ENCODE data around the gene UGT1A3. TPM values are rescaled to one million over a fixed set of nuclear protein-coding genes. Genes with fewer than 3 reads are reported as not detected.

UGT1A3 gene
- total RNA-seq, 4 donors from 2014 or later, result 2.8 to 7.6 (median 3.4) TPM

- no peaks in the 10 kb centered on the region for H3K9me3 ChIP-seq
- H3K4me3 ChIP-seq, result no peak overlapping the region
- no peak overlapping the region for H3K27ac ChIP-seq
- TF ChIP-seq POLR2A (IDR thresholded peaks at IDR 0.05), result no peak
- no peak for TF ChIP-seq CTCF (IDR thresholded peaks at IDR 0.05)
- 84 to 88% methylated on average over 3 to 10 of the region's 21 CpGs for WGBS, 2 donors
- no peaks in the 10 kb centered on the region for H3K36me3 ChIP-seq
- no peak for DNase-seq
- no peaks in the 10 kb centered on the region for H3K27me3 ChIP-seq
- H3K4me1 ChIP-seq, result no peaks in the 10 kb centered on the region
- intact Hi-C loops (cut with DNase I), result no loop called here
Measured at GRCh38 chr2:233822101-233822771, 93.4 kb downstream of the UGT1A3 start.

Other genes starting within 250 kb of the UGT1A3 start
- 10 to 100 TPM; 18.7 to 32.8 (median 23.0) TPM for gene USP40, start 162.3 kb upstream of the UGT1A3 start, total RNA-seq
- 1 to 10 TPM in 2 of 4 donors, under 1 TPM in 2; 0.13 to 1.7 (median 0.84) TPM for gene UGT1A8, start 111.4 kb upstream of the UGT1A3 start, total RNA-seq
- 10 to 100 TPM; 12.4 to 45.0 (median 23.9) TPM for gene UGT1A10, start 92.6 kb upstream of the UGT1A3 start, total RNA-seq
- gene UGT1A9, start 57.1 kb upstream of the UGT1A3 start, total RNA-seq, result 1 to 10 TPM in 2 of 4 donors, under 1 TPM in 2; 0.49 to 1.7 (median 1.2) TPM
- 100 to 1,000 TPM in 1 of 4 donors, 10 to 100 TPM in 3; 28.1 to 145 (median 78.5) TPM for gene UGT1A7, start 47.1 kb upstream of the UGT1A3 start, total RNA-seq
- gene UGT1A6, start 36.2 kb upstream of the UGT1A3 start, total RNA-seq, result 10 to 100 TPM; 30.8 to 67.1 (median 61.3) TPM
- gene UGT1A5, start 16.1 kb upstream of the UGT1A3 start, total RNA-seq, result 1 to 10 TPM in 3 of 4 donors, under 1 TPM in 1; 0.67 to 9.7 (median 5.8) TPM
- gene UGT1A4, start 10.3 kb upstream of the UGT1A3 start, total RNA-seq, result 1 to 10 TPM; 1.1 to 7.4 (median 3.4) TPM
- gene UGT1A1, start 31.2 kb downstream of the UGT1A3 start, total RNA-seq, result 1 to 10 TPM; 2.3 to 7.1 (median 3.4) TPM
- 1 to 10 TPM in 1 of 4 donors, under 1 TPM in 3; under 0.01 to 2.1 (median 0.57) TPM for gene MROH2A, start 49.3 kb downstream of the UGT1A3 start, total RNA-seq
- 1 to 10 TPM; 5.1 to 8.5 (median 5.8) TPM for gene HJURP, start 125.5 kb downstream of the UGT1A3 start, total RNA-seq
- gene TRPM8, start 188.3 kb downstream of the UGT1A3 start, total RNA-seq, result not detected